ENCODE measurements around the gene R3HDM1. TPM values are rescaled to one million over a fixed set of nuclear protein-coding genes. Genes with fewer than 3 reads are reported as not detected.

R3HDM1 gene
- total RNA-seq: 4.3 and 6.2 TPM in 2 replicates

DNA sequence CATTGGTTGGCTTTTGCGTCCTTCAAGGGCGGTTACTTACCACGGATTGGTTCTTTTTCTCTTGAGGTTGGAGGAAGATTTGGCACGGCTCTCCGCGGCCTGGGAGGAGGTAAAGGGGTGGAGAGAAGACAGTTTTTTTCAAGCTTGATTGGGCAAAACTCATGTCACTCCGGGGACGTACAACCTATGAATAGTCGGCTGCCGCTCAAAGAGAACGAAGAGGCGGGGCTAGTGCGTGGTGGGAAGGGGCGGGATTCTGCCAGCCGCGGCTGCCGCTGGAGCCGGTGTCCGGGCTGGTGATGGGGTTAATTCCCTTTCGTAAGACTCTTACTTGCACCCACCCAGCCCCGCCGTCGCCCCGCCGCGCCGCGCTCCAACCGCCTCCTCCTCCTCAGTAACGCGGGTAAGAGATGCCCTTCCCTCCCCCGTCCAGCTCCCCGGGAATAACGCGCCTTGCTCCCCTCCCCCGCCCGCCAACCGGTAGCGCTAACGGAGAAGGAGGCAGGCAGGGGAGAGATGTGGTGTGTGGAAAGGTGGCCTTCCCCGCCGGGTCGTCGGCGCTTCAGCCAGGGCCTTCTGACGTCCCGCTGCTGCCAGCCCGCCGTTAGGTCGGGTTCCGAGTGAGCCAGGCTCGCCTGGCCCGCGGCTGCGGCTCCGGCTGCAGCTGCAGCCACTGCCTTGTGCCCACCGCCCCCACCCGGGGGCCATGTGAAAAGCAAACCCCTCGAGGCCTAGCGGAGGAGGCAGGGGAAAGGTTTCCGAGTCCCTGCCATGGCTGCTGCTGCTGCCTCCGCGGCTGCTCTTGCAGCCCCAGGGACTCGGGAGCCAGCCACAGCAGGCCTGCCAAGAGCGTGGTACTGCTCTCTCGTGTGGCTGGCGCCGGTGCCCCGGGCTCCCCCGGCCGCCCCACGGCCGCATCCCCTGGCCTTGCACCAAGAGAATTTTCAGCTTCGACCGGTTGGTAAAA, at the start of gene R3HDM1:
Gene R3HDM1, plus strand, starts transcription at position 254 of the 967 bp plus-strand sequence. CDS start 73,362 bp downstream, outside the sequence.

DNA sequence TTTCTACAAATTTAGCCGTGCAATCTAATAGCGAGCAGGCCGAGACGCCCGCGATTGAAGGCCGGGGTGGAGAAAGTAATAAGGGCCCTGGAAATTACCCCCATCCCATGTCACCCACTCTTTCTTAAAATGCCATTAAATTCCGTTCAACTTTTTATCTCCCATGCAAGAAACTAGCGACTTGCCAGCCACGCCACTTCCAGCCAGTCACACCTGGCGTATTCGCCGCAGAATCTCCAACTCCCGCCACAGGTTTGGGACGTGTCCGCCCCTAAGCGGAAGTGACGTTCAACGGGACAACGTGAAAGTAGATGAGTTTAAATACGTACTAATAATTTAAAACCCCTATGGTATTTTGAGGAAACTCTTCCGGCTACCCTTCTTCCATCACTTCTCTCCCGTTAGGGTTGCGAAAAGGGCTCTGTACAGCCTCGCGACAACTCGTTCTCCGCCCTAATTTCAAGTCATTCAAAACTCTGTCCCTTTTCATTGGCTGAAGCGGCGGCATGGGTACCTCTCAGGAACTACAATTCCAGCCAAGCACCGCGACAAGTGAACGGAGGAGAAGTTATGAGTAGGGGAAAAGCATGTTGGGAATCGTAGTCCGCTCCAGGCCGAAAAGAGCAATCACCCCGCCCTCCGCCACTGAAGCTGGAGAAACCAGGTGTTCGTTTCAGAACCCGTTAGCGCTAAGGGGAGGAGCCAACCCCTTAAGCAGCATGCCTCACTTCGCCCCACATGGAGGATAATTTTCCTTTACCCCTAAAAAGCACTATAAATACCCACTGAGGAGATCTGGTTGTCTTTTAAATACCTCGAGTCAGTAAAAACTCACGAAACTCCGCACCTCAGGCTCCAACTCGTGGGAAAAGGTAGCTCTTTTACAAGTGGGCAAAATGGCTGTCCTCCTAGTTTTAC, 712 bp upstream of the R3HDM1 start, which contains the start of gene ZRANB3:
Gene ZRANB3, minus strand, starts transcription at position 906 of the 918 bp plus-strand sequence.

DNA sequence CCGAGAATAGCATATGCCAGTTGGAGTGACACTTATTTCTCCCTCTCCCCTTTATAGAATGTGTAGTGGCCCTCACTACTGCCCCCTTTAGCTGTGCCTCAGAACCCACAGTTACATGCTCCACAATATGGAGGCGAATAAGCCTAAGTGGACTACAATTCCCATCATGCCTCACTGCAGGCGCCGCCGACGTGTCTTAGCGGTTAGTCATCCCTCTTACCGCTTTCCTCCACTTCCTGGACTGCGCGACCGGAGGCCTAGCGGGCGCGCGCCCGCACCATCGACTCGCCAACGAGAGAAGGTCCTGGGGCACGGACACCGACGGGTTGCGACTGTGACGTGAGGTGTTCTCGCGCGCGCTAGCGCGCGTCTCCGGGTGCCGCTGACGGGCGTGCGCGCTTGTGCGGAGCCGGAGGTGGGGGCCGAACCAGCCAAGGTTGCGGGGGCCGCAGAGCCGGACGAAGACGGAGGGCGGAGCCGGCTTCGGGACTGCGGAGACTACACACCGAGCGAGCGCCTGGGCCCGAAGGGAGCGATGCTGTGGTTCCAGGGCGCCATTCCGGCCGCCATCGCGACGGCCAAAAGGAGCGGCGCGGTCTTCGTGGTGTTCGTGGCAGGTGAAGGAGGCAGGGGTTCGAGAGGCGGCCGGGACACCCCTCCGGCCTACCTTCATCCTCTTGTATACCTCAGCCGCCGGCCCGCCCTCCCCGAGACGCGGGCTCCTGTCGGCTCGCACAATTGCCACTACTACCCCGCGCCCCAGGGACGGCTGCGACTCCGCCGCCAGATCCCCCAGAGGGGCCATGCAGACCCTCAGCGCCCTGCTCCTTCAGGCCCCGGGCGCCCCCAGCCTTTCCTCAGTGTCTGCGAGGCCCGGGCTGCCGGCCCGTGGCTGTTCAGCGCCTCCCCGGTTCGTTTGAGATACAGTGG, 210.4 kb downstream of the R3HDM1 start, which contains the start of gene UBXN4:
Gene UBXN4, plus strand, starts transcription at position 461 of the 930 bp plus-strand sequence. Its CDS starts 75 bp downstream, at position 536.

Other genes with a start within 250 kb of the R3HDM1 start
- gene ZRANB3, start 266 bp upstream of the R3HDM1 start, total RNA-seq: 6.3 and 8.3 TPM in 2 replicates
- gene UBXN4, start 210.4 kb downstream of the R3HDM1 start, total RNA-seq: 39.9 and 43.4 TPM in 2 replicates